OCI-LY7 (cell line): ENCODE data around the gene ASCL5.

Source experiments
- EZH2phosphoT487 ChIP-seq: fragments of 200-600 bp; sonication (generic); IDR thresholded peaks from 2 replicates; pipeline ENCODE4 v1.6.1; 2018; ENCODE audit warnings: low read depth, borderline replicate concordance, mild to moderate bottlenecking, mixed run types, antibody characterized with exemption, low read length, moderate library complexity, mixed read lengths
- TF ChIP-seq, protein P1 (sequence below): fragments of 200-600 bp; sonication (generic); conservative IDR thresholded peaks from 2 replicates; pipeline ENCODE4 v1.5.1; 2014; ENCODE audit warnings: mild to moderate bottlenecking, antibody characterized with exemption, low read length, moderate library complexity, mixed read lengths

DNA sequence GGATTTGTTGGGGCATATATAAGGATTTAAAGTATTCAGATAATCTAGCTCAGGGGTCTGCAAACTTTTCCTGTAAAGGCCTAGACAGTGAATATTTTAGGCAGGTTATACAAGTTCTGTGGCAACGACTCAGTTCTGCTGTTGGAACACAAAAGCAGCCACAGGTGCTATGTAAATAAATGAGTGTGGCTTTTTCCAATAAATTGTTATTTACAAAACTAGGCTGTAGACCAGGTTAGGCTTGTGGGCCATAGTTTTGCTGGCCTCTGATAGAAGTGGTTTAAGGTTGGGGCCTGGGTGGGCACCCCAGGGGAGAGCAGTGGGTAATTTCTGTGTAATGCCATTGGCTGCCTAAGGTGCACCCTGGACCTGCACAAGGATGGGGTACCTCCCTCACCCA is 46.8 kb upstream of the ASCL5 start:
- TF ChIP-seq, protein P1, sequence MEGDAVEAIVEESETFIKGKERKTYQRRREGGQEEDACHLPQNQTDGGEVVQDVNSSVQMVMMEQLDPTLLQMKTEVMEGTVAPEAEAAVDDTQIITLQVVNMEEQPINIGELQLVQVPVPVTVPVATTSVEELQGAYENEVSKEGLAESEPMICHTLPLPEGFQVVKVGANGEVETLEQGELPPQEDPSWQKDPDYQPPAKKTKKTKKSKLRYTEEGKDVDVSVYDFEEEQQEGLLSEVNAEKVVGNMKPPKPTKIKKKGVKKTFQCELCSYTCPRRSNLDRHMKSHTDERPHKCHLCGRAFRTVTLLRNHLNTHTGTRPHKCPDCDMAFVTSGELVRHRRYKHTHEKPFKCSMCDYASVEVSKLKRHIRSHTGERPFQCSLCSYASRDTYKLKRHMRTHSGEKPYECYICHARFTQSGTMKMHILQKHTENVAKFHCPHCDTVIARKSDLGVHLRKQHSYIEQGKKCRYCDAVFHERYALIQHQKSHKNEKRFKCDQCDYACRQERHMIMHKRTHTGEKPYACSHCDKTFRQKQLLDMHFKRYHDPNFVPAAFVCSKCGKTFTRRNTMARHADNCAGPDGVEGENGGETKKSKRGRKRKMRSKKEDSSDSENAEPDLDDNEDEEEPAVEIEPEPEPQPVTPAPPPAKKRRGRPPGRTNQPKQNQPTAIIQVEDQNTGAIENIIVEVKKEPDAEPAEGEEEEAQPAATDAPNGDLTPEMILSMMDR = no peak
- no peak for TF ChIP-seq EZH2phosphoT487
